Naive thymus-derived CD4-positive, alpha-beta T cell (primary cell): ENCODE results near the gene LDLRAD1. TPM values are rescaled to one million over a fixed set of nuclear protein-coding genes. Genes with fewer than 3 reads are reported as not detected.
"Not testable (repeated sequence)": the region's sequence is repeated elsewhere in the genome, so short reads cannot be mapped to it uniquely, and the experiment has no call there.

Experiments used
- ATAC-seq: fragments of 150-1000 bp; cut with Tn5 transposase; 2 replicates; pipeline ENCODE4 v1.10.0; 2021; ENCODE audit warnings: mild to moderate bottlenecking, moderate library complexity
- CTCF ChIA-PET: fragments of 350-600 bp; sonication (Branson Sonifier 250); formaldehyde crosslinking; loops from one replicate; lab custom pipeline; 2021; ENCODE audit warnings: antibody characterized with exemption; lab: Charles Lee
- POLR2A ChIA-PET: fragments of 350-600 bp; sonication (Branson Sonifier 250); formaldehyde crosslinking; loops from one replicate; lab custom pipeline; 2021; ENCODE audit warnings: antibody characterized with exemption, inconsistent platforms; lab: Charles Lee
- DNase-seq, 9 donors: peaks; one replicate each; pipeline versions ENCODE4 v3.0.0 to v3.0.0-alpha.2; 2020 to 2022; ENCODE audit warnings: mixed read lengths in 1 of 9
- H3K27ac ChIP-seq: one replicate; pipeline ENCODE4 v1.7.0; 2013; ENCODE audit warnings: mild to moderate bottlenecking, low read depth, low read length, moderate library complexity
- H3K27me3 ChIP-seq, 2 donors: one replicate each; pipeline ENCODE4 v1.7.0; 2013; ENCODE audit warnings: low read length in 2 of 2, mild to moderate bottlenecking in 2 of 2, moderate library complexity in 2 of 2; ENCODE audit not compliant: control insufficient read depth in 2 of 2, insufficient read depth in 2 of 2
- H3K36me3 ChIP-seq, 3 experiments: 1 replicate in 2 of 3; 2 replicates in 1 of 3; pipeline ENCODE4 v1.7.0; 2013; ENCODE audit warnings: low read length in 3 of 3, mild to moderate bottlenecking in 3 of 3, moderate library complexity in 1 of 3; ENCODE audit not compliant: insufficient read depth in 3 of 3, control insufficient read depth in 2 of 3
- H3K4me1 ChIP-seq, 2 donors: one replicate each; pipeline ENCODE4 v1.7.0; 2013; ENCODE audit warnings: low read length in 2 of 2, mild to moderate bottlenecking in 2 of 2, moderate library complexity in 1 of 2; ENCODE audit not compliant: control insufficient read depth in 2 of 2, insufficient read depth in 2 of 2
- H3K4me3 ChIP-seq: 2 replicates; pipeline ENCODE4 v1.7.0; 2013; ENCODE audit warnings: mild to moderate bottlenecking, low read length
- H3K9me3 ChIP-seq, 3 experiments: 1 replicate in 2 of 3; 2 replicates in 1 of 3; pipeline ENCODE4 v1.7.0; 2013; ENCODE audit warnings: low read length in 3 of 3; ENCODE audit not compliant: control insufficient read depth in 2 of 3
- H3K27ac Mint-ChIP-seq, 9 donors: one replicate each; pipeline ENCODE4 v1.8.0; 2020 to 2022; ENCODE audit warnings: mixed read lengths in 9 of 9, mild to moderate bottlenecking in 8 of 9, moderate library complexity in 5 of 9, inconsistent platforms in 2 of 9
- H3K27me3 Mint-ChIP-seq, 5 donors: one replicate each; pipeline ENCODE4 v1.8.0; 2021 to 2022; ENCODE audit warnings: mixed read lengths in 5 of 5, mild to moderate bottlenecking in 1 of 5
- H3K36me3 Mint-ChIP-seq, 5 donors: one replicate each; pipeline ENCODE4 v1.8.0; 2020 to 2022; ENCODE audit warnings: mixed read lengths in 5 of 5, mild to moderate bottlenecking in 3 of 5, inconsistent platforms in 1 of 5
- H3K4me1 Mint-ChIP-seq, 7 donors: one replicate each; pipeline ENCODE4 v1.8.0; 2020 to 2022; ENCODE audit warnings: mixed read lengths in 7 of 7, mild to moderate bottlenecking in 3 of 7, inconsistent platforms in 1 of 7
- H3K4me3 Mint-ChIP-seq, 10 donors: one replicate each; pipeline ENCODE4 v1.8.0; 2020 to 2022; ENCODE audit warnings: mild to moderate bottlenecking in 10 of 10, mixed read lengths in 10 of 10, moderate library complexity in 6 of 10, inconsistent platforms in 2 of 10
- H3K9me3 Mint-ChIP-seq, 11 donors: one replicate each; pipeline ENCODE4 v1.8.0; 2020 to 2022; ENCODE audit warnings: mixed read lengths in 11 of 11, mild to moderate bottlenecking in 4 of 11, inconsistent platforms in 1 of 11, moderate library complexity in 1 of 11
- intact Hi-C, 2 donors: fragments of 100-400 bp; cut with micrococcal nuclease; formaldehyde crosslinking; loops; one replicate each; pipeline ENCODE4 v1.15.1; 2023
- polyA plus RNA-seq, 2 donors: library from polyadenylated mRNA; unstranded; fragments of 300-500 nt; fragmentation: Illumina TruSeq; gene quantifications; one replicate each; pipeline ENCODE4 v1.2.3, GENCODE V29; 2021
- total RNA-seq, 6 experiments: library from RNA in 5 of 6; stranded (reverse) in 5 of 6; gene quantifications; 1 replicate in 5 of 6; 2 replicates in 1 of 6; pipeline ENCODE4 v1.2.3 and lab custom pipeline; 2021 to 2026

The LDLRAD1 gene
- total and polyA plus RNA-seq, 7 experiments from 2014 or later: not detected

DNA sequence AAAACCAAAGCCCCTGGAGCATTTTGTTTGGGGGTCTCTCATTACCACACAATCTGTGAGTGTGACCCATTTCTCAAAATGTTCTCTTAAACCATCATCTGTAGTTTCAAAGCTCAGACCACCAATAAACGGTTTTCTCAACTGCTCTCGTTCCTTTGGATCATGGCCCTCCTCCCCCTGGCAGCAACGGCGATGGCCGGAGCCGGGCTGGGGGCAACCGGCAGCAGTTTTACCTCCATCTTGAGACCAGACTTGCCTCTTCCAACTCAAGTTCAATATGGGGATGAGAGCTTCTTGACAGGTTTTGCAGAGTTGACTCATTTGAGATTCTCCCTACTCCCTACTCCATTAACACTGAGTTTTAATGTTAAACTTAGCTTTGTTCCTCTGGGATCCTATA, 42.1 kb downstream of the LDLRAD1 start:
- intact Hi-C loops: no loop called here
- ChIA-PET CTCF (no interaction called here), POLR2A (interaction anchor here (0.9 kb wide), 1 partner anchor 77 kb away, joined by 3 read pairs; the partner anchor contains the start of genes TCEANC2 and TMEM59)
- ATAC-seq: no peak
- H3K27ac Mint-ChIP-seq: no peak overlapping the region
- no peaks in the 10 kb centered on the region for H3K27me3 Mint-ChIP-seq
- Histone ChIP-seq H3K27me3 (no peaks in the 10 kb centered on the region), H3K36me3 (peaks cover 0 to 3% (median 0%) of the 10 kb centered on the region in 3 experiments), H3K27ac (no peak overlapping the region), H3K4me3 (no peak overlapping the region), H3K4me1 (no peaks in the 10 kb centered on the region), H3K9me3 (no peaks in the 10 kb centered on the region)
- no peaks in the 10 kb centered on the region for H3K9me3 Mint-ChIP-seq
- no peak overlapping the region for H3K4me3 Mint-ChIP-seq
- DNase-seq: no peak
- H3K4me1 Mint-ChIP-seq: peaks cover 0 to 6% (median 0%) of the 10 kb centered on the region in 7 donors
- peaks cover 0 to 21% (median 17%) of the 10 kb centered on the region in 5 donors for H3K36me3 Mint-ChIP-seq

DNA sequence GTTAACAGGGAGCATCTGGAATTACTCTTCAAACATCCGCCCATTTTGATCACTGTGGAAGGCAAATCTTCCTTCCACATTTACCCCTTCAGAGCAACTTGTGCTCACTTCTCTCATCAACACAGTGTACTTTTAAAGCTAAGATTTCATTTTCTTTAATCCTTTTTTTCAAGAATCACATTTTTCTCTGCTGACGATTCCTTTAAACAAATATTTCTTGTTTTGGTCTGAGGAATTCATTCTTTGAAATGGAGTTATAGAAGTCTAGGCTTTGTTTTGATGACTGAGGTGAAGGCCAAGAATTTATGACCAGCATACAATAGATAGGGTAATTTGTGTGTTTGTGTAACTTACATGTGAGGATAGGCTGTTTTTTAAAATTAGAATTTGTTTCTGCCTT, 46.3 kb downstream of the LDLRAD1 start:
- ChIA-PET POLR2A (no interaction called here), CTCF (no interaction called here)
- H3K9me3 ChIP-seq: no peaks in the 10 kb centered on the region
- H3K36me3 ChIP-seq: peaks cover 0 to 11% (median 0%) of the 10 kb centered on the region in 3 experiments
- H3K4me3 ChIP-seq: no peak overlapping the region
- H3K4me1 Mint-ChIP-seq: peaks cover 0 to 6% (median 0%) of the 10 kb centered on the region in 7 donors
- no peak overlapping the region for H3K27ac Mint-ChIP-seq
- H3K9me3 Mint-ChIP-seq: no peaks in the 10 kb centered on the region
- DNase-seq (no peak), ATAC-seq (no peak)
- H3K36me3 Mint-ChIP-seq: peaks cover 0 to 42% (median 21%) of the 10 kb centered on the region in 5 donors
- H3K4me3 Mint-ChIP-seq: no peak overlapping the region
- no peaks in the 10 kb centered on the region for H3K27me3 ChIP-seq
- intact Hi-C loops: no loop called here
- no peak overlapping the region for H3K27ac ChIP-seq
- no peaks in the 10 kb centered on the region for H3K27me3 Mint-ChIP-seq
- H3K4me1 ChIP-seq: no peaks in the 10 kb centered on the region

- H3K27ac ChIP-seq, H3K4me3 Mint-ChIP-seq, H3K4me1 Mint-ChIP-seq, H3K9me3 ChIP-seq, H3K27me3 Mint-ChIP-seq, H3K4me3 ChIP-seq, H3K9me3 Mint-ChIP-seq, H3K27me3 ChIP-seq, CTCF ChIA-PET, DNase-seq, ATAC-seq, intact Hi-C loops, POLR2A ChIA-PET, H3K4me1 ChIP-seq, H3K27ac Mint-ChIP-seq: not testable (repeated sequence)
- peaks cover 0 to 17% (median 0%) of the 10 kb centered on the region in 3 experiments for H3K36me3 ChIP-seq
- peaks cover 2 to 43% (median 16%) of the 10 kb centered on the region in 5 donors for H3K36me3 Mint-ChIP-seq
Measured at GRCh38 chr1:53969323-53969722, 48.7 kb downstream of the LDLRAD1 start.

DNA sequence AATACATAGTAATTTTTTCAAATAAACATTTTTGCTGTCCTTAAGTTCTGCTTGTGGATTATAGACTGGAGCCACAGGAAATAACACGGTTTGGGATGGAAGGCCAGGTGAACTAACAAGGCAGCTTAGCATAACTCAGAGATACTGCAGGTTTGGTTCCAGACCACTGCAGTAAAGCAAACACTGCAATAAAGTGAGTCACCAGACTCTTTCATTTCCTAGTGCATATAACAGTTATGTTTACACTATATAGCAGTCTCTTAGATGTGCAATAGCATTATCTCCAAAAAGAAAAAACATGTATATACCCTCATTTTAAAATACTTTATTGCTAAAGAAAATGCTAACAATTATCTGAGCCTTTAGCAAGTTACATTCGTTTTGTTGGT, 49.9 kb downstream of the LDLRAD1 start:
- no peaks in the 10 kb centered on the region for H3K9me3 ChIP-seq
- H3K4me1 ChIP-seq: no peaks in the 10 kb centered on the region
- no peaks in the 10 kb centered on the region for H3K27me3 ChIP-seq
- CTCF ChIA-PET: no interaction called here
- ATAC-seq (no peak), DNase-seq (no peak)
- Mint-ChIP-seq H3K4me1 (peaks cover 0 to 4% (median 0%) of the 10 kb centered on the region in 7 donors), H3K36me3 (peaks cover 6 to 50% (median 21%) of the 10 kb centered on the region in 5 donors), H3K4me3 (no peak overlapping the region), H3K9me3 (no peaks in the 10 kb centered on the region), H3K27ac (no peak overlapping the region), H3K27me3 (no peaks in the 10 kb centered on the region)
- intact Hi-C loops: no loop called here
- peaks cover 0 to 29% (median under 1%) of the 10 kb centered on the region in 3 experiments for H3K36me3 ChIP-seq
- no peak overlapping the region for H3K27ac ChIP-seq
- POLR2A ChIA-PET: no interaction called here
- no peak overlapping the region for H3K4me3 ChIP-seq

DNA sequence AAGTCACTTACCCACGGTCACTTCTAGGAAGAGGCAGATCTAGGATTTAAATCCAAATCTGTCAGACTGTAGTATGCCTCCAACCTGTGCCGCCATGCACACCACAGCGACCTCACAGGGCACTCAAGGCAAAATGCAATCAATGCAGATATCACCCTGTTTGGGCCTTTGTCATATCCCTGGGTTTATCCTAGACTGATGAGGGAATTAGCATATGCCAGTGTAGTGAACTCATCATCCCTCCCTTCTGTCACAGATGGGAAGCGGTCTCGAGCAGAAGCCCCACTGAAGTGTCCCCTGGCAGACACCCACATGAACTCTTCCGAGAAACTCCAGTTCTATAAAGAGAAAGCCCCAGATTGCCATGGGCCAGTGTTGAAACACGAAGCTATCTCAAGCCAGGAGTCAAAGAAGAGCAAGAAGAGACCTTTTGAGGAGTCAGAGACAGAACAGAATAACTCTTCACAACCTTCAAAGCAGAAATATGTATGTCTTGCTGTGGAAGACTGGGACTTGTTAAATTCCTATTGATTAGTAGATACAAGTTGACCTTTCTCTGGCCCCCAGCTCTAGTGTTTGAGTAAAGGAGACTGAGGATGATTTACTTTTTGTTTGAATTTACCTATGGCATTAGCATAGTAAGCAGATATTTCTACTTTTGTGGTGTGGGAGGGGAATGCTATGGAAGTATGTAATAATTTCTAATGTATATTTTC, 50.4 kb downstream of the LDLRAD1 start:
- ChIA-PET POLR2A (no interaction called here), CTCF (no interaction called here)
- H3K9me3 Mint-ChIP-seq: no peaks in the 10 kb centered on the region
- intact Hi-C loops: no loop called here
- ATAC-seq (no peak), DNase-seq (no peak)
- Histone ChIP-seq H3K27me3 (no peaks in the 10 kb centered on the region), H3K27ac (no peak overlapping the region), H3K4me3 (no peak overlapping the region), H3K36me3 (peaks cover 3 to 34% (median 6%) of the 10 kb centered on the region in 3 experiments), H3K4me1 (no peaks in the 10 kb centered on the region), H3K9me3 (no peaks in the 10 kb centered on the region)
- H3K36me3 Mint-ChIP-seq: peaks cover 10 to 50% (median 21%) of the 10 kb centered on the region in 5 donors
- peak overlapping the region in 1 of 9 donors; percentile 9 for H3K27ac Mint-ChIP-seq
- no peak overlapping the region for H3K4me3 Mint-ChIP-seq
- H3K4me1 Mint-ChIP-seq: peaks cover 0 to 4% (median 0%) of the 10 kb centered on the region in 7 donors
- no peaks in the 10 kb centered on the region for H3K27me3 Mint-ChIP-seq

GRCh38 chr1:53966794-53967193, 51.2 kb downstream of the LDLRAD1 start:
- intact Hi-C loops: no loop called here
- no peak overlapping the region for H3K4me3 ChIP-seq
- no peaks in the 10 kb centered on the region for H3K9me3 ChIP-seq
- H3K4me1 Mint-ChIP-seq: peaks cover 0 to 4% (median 0%) of the 10 kb centered on the region in 7 donors
- H3K27ac ChIP-seq: no peak overlapping the region
- peaks cover 10 to 56% (median 22%) of the 10 kb centered on the region in 5 donors for H3K36me3 Mint-ChIP-seq
- H3K4me1 ChIP-seq: no peaks in the 10 kb centered on the region
- ChIA-PET CTCF (no interaction called here), POLR2A (no interaction called here)
- no peaks in the 10 kb centered on the region for H3K9me3 Mint-ChIP-seq
- DNase-seq (no peak), ATAC-seq (no peak)
- no peaks in the 10 kb centered on the region for H3K27me3 ChIP-seq
- H3K4me3 Mint-ChIP-seq: no peak overlapping the region
- peak overlapping the region in 1 of 9 donors; percentile 19 for H3K27ac Mint-ChIP-seq
- H3K27me3 Mint-ChIP-seq: no peaks in the 10 kb centered on the region
- H3K36me3 ChIP-seq: peaks cover 7 to 42% (median 13%) of the 10 kb centered on the region in 3 experiments

DNA sequence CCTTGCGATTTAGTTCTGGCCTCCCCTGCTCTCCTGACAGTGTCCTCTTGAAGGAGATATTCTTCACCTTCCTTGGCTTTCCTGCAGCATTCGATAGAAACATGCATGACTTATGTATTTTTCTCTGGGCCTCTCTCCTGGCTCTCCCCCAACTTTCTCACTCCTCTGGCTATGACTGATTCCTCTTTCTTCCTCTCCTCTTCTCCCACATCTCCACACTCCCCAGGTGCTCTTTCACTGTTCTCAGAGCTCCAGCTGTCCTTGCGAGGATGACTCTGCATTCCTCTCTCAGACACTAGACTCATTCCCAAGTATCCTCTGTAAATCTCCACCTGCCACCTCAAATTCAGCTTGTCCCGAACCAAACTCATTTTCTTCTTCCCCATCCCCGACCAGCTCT, 53.9 kb downstream of the LDLRAD1 start:
- Mint-ChIP-seq H3K36me3 (peaks cover 7 to 52% (median 23%) of the 10 kb centered on the region in 5 donors), H3K27ac (no peak overlapping the region), H3K4me3 (no peak overlapping the region), H3K4me1 (peaks cover 0 to 4% (median 0%) of the 10 kb centered on the region in 7 donors), H3K27me3 (no peaks in the 10 kb centered on the region), H3K9me3 (no peaks in the 10 kb centered on the region)
- Histone ChIP-seq H3K27me3 (no peaks in the 10 kb centered on the region), H3K36me3 (peaks cover 7 to 53% (median 13%) of the 10 kb centered on the region in 3 experiments), H3K4me3 (no peak overlapping the region), H3K27ac (no peak overlapping the region), H3K9me3 (no peaks in the 10 kb centered on the region), H3K4me1 (no peaks in the 10 kb centered on the region)
- DNase-seq: no peak
- ChIA-PET CTCF (no interaction called here), POLR2A (interaction anchor here (0.7 kb wide), 1 partner anchor 19 kb away, joined by 4 read pairs; the partner anchor contains the start of gene IFT25)
- no peak for ATAC-seq
- intact Hi-C loops: no loop called here
